RWPE2 (cell line): ENCODE measurements around the gene DSE.

Experiments used
- ATAC-seq: fragments of 200-7000 bp; cut with Tn5 transposase; 3 replicates; pipeline ENCODE4 v1.9.1; 2021; ENCODE audit warnings: low read depth
- DNase-seq: peaks from one replicate; pipeline ENCODE4 v3.0.0-alpha.2; 2020; ENCODE audit warnings: low spot score
- H3K27ac ChIP-seq: fragments of 450-650 bp; 2 replicates; pipeline ENCODE4 v1.5.1; 2017; ENCODE audit warnings: mild to moderate bottlenecking; ENCODE audit not compliant: poor library complexity, severe bottlenecking
- H3K27me3 ChIP-seq: fragments of 250-450 bp; sonication (Bioruptor Pico); 2 replicates; pipeline ENCODE4 v1.5.1; 2021; ENCODE audit warnings: mild to moderate bottlenecking, moderate library complexity; ENCODE audit not compliant: insufficient read depth, poor library complexity, severe bottlenecking
- H3K36me3 ChIP-seq: fragments of 250-450 bp; sonication (Bioruptor Pico); 2 replicates; pipeline ENCODE4 v1.5.1; 2020; ENCODE audit warnings: low read depth, mild to moderate bottlenecking, moderate library complexity
- H3K4me1 ChIP-seq: fragments of 250-450 bp; sonication (Bioruptor Pico); 2 replicates; pipeline ENCODE4 v1.5.1; 2021; ENCODE audit warnings: mild to moderate bottlenecking, moderate library complexity; ENCODE audit not compliant: insufficient read depth, poor library complexity, severe bottlenecking
- H3K4me3 ChIP-seq: fragments of 250-450 bp; sonication (Bioruptor Pico); 2 replicates; pipeline ENCODE4 v1.5.1; 2021; ENCODE audit warnings: mild to moderate bottlenecking, moderate library complexity; ENCODE audit not compliant: severe bottlenecking
- H3K9me3 ChIP-seq: fragments of 250-450 bp; sonication (Bioruptor Pico); 2 replicates; pipeline ENCODE4 v1.5.1; 2021; ENCODE audit warnings: mild to moderate bottlenecking, moderate library complexity; ENCODE audit not compliant: severe bottlenecking
- TF ChIP-seq, protein P1 (sequence below): fragments of 450-650 bp; IDR thresholded peaks from one replicate; pipeline ENCODE4 v1.5.1; 2017; ENCODE audit warnings: mild to moderate bottlenecking, moderate library complexity; ENCODE audit not compliant: poor library complexity, severe bottlenecking

The DSE gene

DNA sequence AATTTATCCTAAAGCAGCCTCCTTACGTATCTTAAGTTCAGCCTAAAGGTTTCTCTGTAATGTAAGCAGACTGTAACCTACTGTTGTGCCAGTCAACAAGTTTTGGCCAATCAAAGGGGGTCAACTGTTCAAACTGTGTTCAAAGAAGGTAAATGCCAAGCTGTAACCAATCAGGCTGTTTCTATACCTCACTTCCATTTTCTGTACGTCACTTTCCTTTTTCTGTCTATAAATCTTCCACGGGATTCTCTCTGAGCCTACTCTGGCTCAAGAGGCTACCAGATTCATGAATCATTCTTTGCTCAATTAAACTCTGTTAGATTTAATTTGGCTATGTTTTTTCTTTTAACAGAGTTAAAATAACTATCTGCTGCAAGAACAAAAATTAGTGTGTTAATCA, 85.4 kb downstream of the DSE start:
- TF ChIP-seq, protein P1, sequence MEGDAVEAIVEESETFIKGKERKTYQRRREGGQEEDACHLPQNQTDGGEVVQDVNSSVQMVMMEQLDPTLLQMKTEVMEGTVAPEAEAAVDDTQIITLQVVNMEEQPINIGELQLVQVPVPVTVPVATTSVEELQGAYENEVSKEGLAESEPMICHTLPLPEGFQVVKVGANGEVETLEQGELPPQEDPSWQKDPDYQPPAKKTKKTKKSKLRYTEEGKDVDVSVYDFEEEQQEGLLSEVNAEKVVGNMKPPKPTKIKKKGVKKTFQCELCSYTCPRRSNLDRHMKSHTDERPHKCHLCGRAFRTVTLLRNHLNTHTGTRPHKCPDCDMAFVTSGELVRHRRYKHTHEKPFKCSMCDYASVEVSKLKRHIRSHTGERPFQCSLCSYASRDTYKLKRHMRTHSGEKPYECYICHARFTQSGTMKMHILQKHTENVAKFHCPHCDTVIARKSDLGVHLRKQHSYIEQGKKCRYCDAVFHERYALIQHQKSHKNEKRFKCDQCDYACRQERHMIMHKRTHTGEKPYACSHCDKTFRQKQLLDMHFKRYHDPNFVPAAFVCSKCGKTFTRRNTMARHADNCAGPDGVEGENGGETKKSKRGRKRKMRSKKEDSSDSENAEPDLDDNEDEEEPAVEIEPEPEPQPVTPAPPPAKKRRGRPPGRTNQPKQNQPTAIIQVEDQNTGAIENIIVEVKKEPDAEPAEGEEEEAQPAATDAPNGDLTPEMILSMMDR: no peak
- peaks cover 5% of the 10 kb centered on the region for H3K4me1 ChIP-seq
- no peaks in the 10 kb centered on the region for H3K27me3 ChIP-seq
- H3K36me3 ChIP-seq: no peaks in the 10 kb centered on the region
- DNase-seq (no peak), ATAC-seq (no peak)
- H3K9me3 ChIP-seq: no peaks in the 10 kb centered on the region
- no peak overlapping the region for H3K27ac ChIP-seq
- no peak overlapping the region for H3K4me3 ChIP-seq

DNA sequence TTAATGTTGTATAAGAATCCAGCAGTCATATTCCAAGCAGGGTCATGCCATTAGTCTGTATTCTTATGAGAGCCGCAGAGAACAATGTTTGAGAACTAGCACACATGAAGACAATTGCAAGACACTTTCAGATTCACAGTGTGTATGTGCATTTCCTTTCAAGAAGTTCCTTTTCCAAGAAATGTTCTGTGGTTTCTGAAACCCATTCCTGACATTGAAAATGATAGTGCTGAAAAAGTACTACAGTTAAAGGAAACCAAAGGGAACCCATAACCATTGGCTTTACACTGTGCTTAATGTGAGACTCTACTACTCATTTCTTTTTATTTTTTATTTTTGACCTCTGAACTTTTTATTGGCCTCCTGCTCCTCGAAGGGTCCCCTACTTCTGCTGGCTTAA, 86.2 kb downstream of the DSE start:
- Histone ChIP-seq H3K4me1 (peaks cover 2% of the 10 kb centered on the region), H3K36me3 (no peaks in the 10 kb centered on the region), H3K9me3 (no peaks in the 10 kb centered on the region), H3K27ac (no peak overlapping the region), H3K27me3 (no peaks in the 10 kb centered on the region), H3K4me3 (no peak overlapping the region)
- no peak for ATAC-seq
- TF ChIP-seq, protein P1: no peak
- DNase-seq: no peak

DNA sequence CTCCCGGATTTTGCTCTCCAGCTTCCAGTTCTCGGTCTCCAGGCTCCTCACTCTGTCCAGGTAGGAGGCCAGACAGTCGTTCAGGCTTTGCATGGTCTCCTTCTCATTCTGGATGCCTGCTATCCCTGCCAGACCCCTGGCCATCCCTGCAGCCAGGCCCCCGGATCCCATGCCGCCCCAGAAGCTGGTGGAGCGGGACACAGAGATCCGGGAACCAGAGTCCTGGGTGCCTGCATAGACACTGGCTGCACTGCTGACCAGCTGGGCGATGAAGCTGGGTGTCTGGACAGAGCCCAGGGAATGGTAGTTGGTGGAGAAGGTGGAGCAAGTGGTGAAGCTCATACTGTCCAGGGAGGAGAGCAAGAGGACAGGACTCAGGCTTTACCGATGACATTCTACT, 87.5 kb downstream of the DSE start:
- H3K4me1 ChIP-seq: peaks cover 2% of the 10 kb centered on the region
- H3K9me3 ChIP-seq: no peaks in the 10 kb centered on the region
- H3K27me3 ChIP-seq: no peaks in the 10 kb centered on the region
- no peak for ATAC-seq
- no peaks in the 10 kb centered on the region for H3K36me3 ChIP-seq
- TF ChIP-seq, protein P1: no peak
- H3K4me3 ChIP-seq: no peak overlapping the region
- no peak for DNase-seq
- no peak overlapping the region for H3K27ac ChIP-seq

DNA sequence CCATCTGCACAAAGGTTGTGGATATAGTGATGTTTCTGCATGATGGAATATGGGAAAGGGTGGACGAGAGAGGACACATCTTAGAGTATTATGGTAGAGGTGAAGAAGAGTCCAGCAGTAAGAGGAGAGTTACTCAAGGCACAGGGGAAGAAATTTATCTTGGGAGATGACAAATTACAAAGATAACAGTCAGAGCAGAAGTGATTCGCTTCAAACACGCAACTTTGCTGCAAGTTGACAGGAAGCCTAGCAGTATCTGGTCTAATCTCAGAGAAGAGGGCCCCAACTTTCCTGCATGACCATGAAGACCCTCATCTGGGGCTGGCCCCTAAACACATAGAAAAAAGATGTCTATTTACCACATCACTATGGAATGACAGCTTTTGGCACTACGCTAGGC, 89.2 kb downstream of the DSE start:
- H3K4me1 ChIP-seq: peaks cover 2% of the 10 kb centered on the region
- H3K36me3 ChIP-seq: no peaks in the 10 kb centered on the region
- no peak overlapping the region for H3K4me3 ChIP-seq
- DNase-seq (no peak), ATAC-seq (no peak)
- H3K27me3 ChIP-seq: no peaks in the 10 kb centered on the region
- H3K9me3 ChIP-seq: no peaks in the 10 kb centered on the region
- H3K27ac ChIP-seq: no peak overlapping the region
- TF ChIP-seq, protein P1: no peak

DNA sequence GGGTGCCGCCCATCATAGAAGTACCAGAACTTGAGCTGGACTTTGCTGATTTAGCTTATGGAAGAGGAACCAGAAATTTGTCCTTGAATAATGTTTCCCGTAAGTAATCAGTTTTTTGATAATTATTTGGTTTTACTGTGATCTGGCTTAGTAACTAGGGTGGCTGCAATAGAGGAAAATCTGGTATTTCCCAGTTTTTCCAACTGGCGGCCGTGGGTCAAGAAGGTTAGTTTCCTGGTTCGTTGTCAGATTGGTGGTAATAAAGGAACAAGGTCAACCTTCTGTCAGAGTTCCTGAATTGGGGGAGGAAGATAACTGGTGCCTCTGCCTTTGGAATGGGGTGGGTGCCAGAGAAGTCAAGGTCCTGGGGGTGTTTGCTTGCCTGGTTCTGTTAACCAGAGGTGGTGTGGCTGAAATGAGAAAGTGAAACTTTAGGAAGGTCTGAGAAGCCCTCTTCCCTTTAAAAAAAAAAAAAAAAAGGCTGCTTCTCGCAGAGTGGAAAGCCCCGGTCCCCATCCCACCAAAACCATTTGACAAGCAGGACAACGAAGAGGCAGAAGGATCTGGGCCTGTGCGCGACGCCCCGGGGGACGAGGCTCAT, 90.7 kb downstream of the DSE start, which contains the start of gene CALHM6:
TSS of gene CALHM6 (plus strand) at position 45 of the 601 bp plus-strand sequence. CDS start at position 600, 555 bp downstream.
- Histone ChIP-seq H3K4me3 (peak within 1 kb of the TSS; percentile 21), H3K9me3 (no peaks in the 10 kb centered on the region), H3K27me3 (no peaks in the 10 kb centered on the region), H3K36me3 (no peaks in the 10 kb centered on the region), H3K4me1 (peaks cover 2% of the 10 kb centered on the region), H3K27ac (no peak within 1 kb of the TSS)
- TF ChIP-seq, protein P1: no peak
- no peak for DNase-seq
- no peak for ATAC-seq
